ENCODE data around the gene OR1L8.
"Not testable (repeated sequence)": the region's sequence is repeated elsewhere in the genome, so short reads cannot be mapped to it uniquely, and the experiment has no call there.

Gene OR1L8

GRCh38 chr9:122583284-122583683 lies at the start of gene OR1L8:
OR1L8 (minus strand) TSS chr9:122583384; CDS start chr9:122568477, 14,907 bp downstream.
- not testable (repeated sequence) for DNase-seq

GRCh38 chr9:122619996-122620395 lies 36.8 kb upstream of the OR1L8 start:
- no peak for DNase-seq

- DNase-seq = no peak
Observed at GRCh38 chr9:122614362-122614761, 31.2 kb upstream of the OR1L8 start, which contains the start of gene OR1Q1. OR1Q1 (plus strand) TSS chr9:122614738; CDS start chr9:122614738, 0 bp downstream.

- no peak for DNase-seq
Observed at GRCh38 chr9:122609804-122610203, 26.6 kb upstream of the OR1L8 start.

- DNase-seq = no peak
Observed at GRCh38 chr9:122606587-122606986, 23.4 kb upstream of the OR1L8 start.

GRCh38 chr9:122605691-122606090 lies 22.5 kb upstream of the OR1L8 start:
- no peak for DNase-seq

- no peak for DNase-seq
Observed at GRCh38 chr9:122580360-122580759, 2.8 kb downstream of the OR1L8 start.

- no peak for DNase-seq
Observed at GRCh38 chr9:122579874-122580273, 3.3 kb downstream of the OR1L8 start.

- DNase-seq = no peak
Observed at GRCh38 chr9:122572456-122572855, 10.7 kb downstream of the OR1L8 start.

- no peak for DNase-seq
Observed at GRCh38 chr9:122567901-122568300, 15.3 kb downstream of the OR1L8 start.

GRCh38 chr9:122562134-122562760 lies 20.9 kb downstream of the OR1L8 start:
- no peak for DNase-seq

GRCh38 chr9:122561446-122561845 lies 21.7 kb downstream of the OR1L8 start:
- no peak for DNase-seq

GRCh38 chr9:122552812-122553211 lies 30.4 kb downstream of the OR1L8 start, which contains the start of gene OR1N2:
OR1N2 (plus strand) TSS chr9:122553112; CDS start chr9:122553212, 100 bp downstream.
- DNase-seq = no peak

GRCh38 chr9:122551371-122551770 lies 31.8 kb downstream of the OR1L8 start:
- DNase-seq = no peak

GRCh38 chr9:122546196-122546595 lies 37.0 kb downstream of the OR1L8 start:
- DNase-seq = no peak

- no peak for DNase-seq
Observed at GRCh38 chr9:122538757-122539156, 44.4 kb downstream of the OR1L8 start.

- not testable (repeated sequence) for DNase-seq
Observed at GRCh38 chr9:122537066-122537465, 46.1 kb downstream of the OR1L8 start.

- no peak for DNase-seq
Observed at GRCh38 chr9:122536134-122536533, 47.0 kb downstream of the OR1L8 start.

GRCh38 chr9:122531157-122531556 lies 52.0 kb downstream of the OR1L8 start:
- not testable (repeated sequence) for DNase-seq

- no peak for DNase-seq
Observed at GRCh38 chr9:122527193-122527592, 56.0 kb downstream of the OR1L8 start, which contains the start of gene OR1N1. OR1N1 (minus strand) TSS chr9:122527293; CDS start chr9:122527293, 0 bp downstream.

GRCh38 chr9:122526602-122527001 lies 56.6 kb downstream of the OR1L8 start:
- DNase-seq = no peak

GRCh38 chr9:122519376-122519775 lies 63.8 kb downstream of the OR1L8 start:
- no peak for DNase-seq

- DNase-seq = no peak
Observed at GRCh38 chr9:122518841-122519240, 64.3 kb downstream of the OR1L8 start, which contains the start of gene OR1J4. OR1J4 (plus strand) TSS chr9:122519141; CDS start chr9:122519141, 0 bp downstream.

GRCh38 chr9:122518226-122518625 lies 65.0 kb downstream of the OR1L8 start:
- DNase-seq = no peak

All from NCI-H2081 (cell line).